ENCODE results near the gene ADAMTS12. TPM values are rescaled to one million over a fixed set of nuclear protein-coding genes. Genes with fewer than 3 reads are reported as not detected.

The ADAMTS12 gene
- total RNA-seq, 1 experiment from 2014 or later = not detected

GRCh38 chr5:33679791-33680190, 212.0 kb downstream of the ADAMTS12 start:
- H3K4me3 Mint-ChIP-seq (ENCODE audit: unreplicated experiment) = no peak overlapping the region
- intact Hi-C loops (cut with micrococcal nuclease; ENCODE audit: unreplicated experiment) = no loop called here
- BruUV-seq (replicated peaks) = no TSS peak
- ChIA-PET POLR2A (no interaction called here), CTCF (no interaction called here)
- H3K36me3 Mint-ChIP-seq (ENCODE audit: insufficient read depth, unreplicated experiment) = no peaks in the 10 kb centered on the region
- Histone ChIP-seq H3K4me1 (no peaks in the 10 kb centered on the region), H3K9me3 (no peaks in the 10 kb centered on the region), H3K27me3 (replicated peaks; ENCODE audit: control insufficient read depth, insufficient read depth, low read length) (no peaks in the 10 kb centered on the region), H3K4me3 (ENCODE audit: low read depth, low read length) (no peak overlapping the region), H3K36me3 (ENCODE audit: control insufficient read depth, insufficient read depth, low read length) (no peaks in the 10 kb centered on the region)
- H3K9me3 Mint-ChIP-seq (ENCODE audit: unreplicated experiment) = no peaks in the 10 kb centered on the region
- no peak overlapping the region for H3K27ac Mint-ChIP-seq (ENCODE audit: unreplicated experiment)
- TF ChIP-seq CTCF (IDR thresholded peaks at IDR 0.05; ENCODE audit: insufficient read depth in 1 of 2, low read depth in 1 of 2, low read length in 1 of 2, severe bottlenecking in 1 of 2, unreplicated experiment in 1 of 2) = no peak
- DNase-seq = no peak
- peaks cover 14% of the 10 kb centered on the region for H3K27me3 Mint-ChIP-seq (ENCODE audit: insufficient read depth, unreplicated experiment)
- H3K4me1 Mint-ChIP-seq (ENCODE audit: low read depth, unreplicated experiment) = no peaks in the 10 kb centered on the region

GRCh38 chr5:33675958-33676464, 215.8 kb downstream of the ADAMTS12 start:
- no peaks in the 10 kb centered on the region for H3K4me1 Mint-ChIP-seq (ENCODE audit: low read depth, unreplicated experiment)
- Histone ChIP-seq H3K4me3 (ENCODE audit: low read depth, low read length) (no peak overlapping the region), H3K9me3 (no peaks in the 10 kb centered on the region), H3K4me1 (no peaks in the 10 kb centered on the region), H3K27me3 (replicated peaks; ENCODE audit: control insufficient read depth, insufficient read depth, low read length) (no peaks in the 10 kb centered on the region), H3K36me3 (ENCODE audit: control insufficient read depth, insufficient read depth, low read length) (no peaks in the 10 kb centered on the region)
- CTCF ChIA-PET = no interaction called here
- POLR2A ChIA-PET = no interaction called here
- H3K36me3 Mint-ChIP-seq (ENCODE audit: insufficient read depth, unreplicated experiment) = no peaks in the 10 kb centered on the region
- BruUV-seq (replicated peaks) = no TSS peak
- H3K4me3 Mint-ChIP-seq (ENCODE audit: unreplicated experiment) = no peak overlapping the region
- no peaks in the 10 kb centered on the region for H3K9me3 Mint-ChIP-seq (ENCODE audit: unreplicated experiment)
- intact Hi-C loops (cut with micrococcal nuclease; ENCODE audit: unreplicated experiment) = no loop called here
- H3K27me3 Mint-ChIP-seq (ENCODE audit: insufficient read depth, unreplicated experiment) = peaks cover 5% of the 10 kb centered on the region
- H3K27ac Mint-ChIP-seq (ENCODE audit: unreplicated experiment) = no peak overlapping the region
- no peak for TF ChIP-seq CTCF (IDR thresholded peaks at IDR 0.05; ENCODE audit: insufficient read depth in 1 of 2, low read depth in 1 of 2, low read length in 1 of 2, severe bottlenecking in 1 of 2, unreplicated experiment in 1 of 2)
- DNase-seq = no peak

GRCh38 chr5:33671700-33672291, 220.0 kb downstream of the ADAMTS12 start:
- Histone ChIP-seq H3K9me3 (no peaks in the 10 kb centered on the region), H3K27me3 (replicated peaks; ENCODE audit: control insufficient read depth, insufficient read depth, low read length) (no peaks in the 10 kb centered on the region), H3K36me3 (ENCODE audit: control insufficient read depth, insufficient read depth, low read length) (no peaks in the 10 kb centered on the region), H3K4me3 (ENCODE audit: low read depth, low read length) (no peak overlapping the region), H3K4me1 (no peaks in the 10 kb centered on the region)
- no peaks in the 10 kb centered on the region for H3K36me3 Mint-ChIP-seq (ENCODE audit: insufficient read depth, unreplicated experiment)
- no peak for TF ChIP-seq CTCF (IDR thresholded peaks at IDR 0.05; ENCODE audit: insufficient read depth in 1 of 2, low read depth in 1 of 2, low read length in 1 of 2, severe bottlenecking in 1 of 2, unreplicated experiment in 1 of 2)
- no TSS peak for BruUV-seq (replicated peaks)
- ChIA-PET POLR2A (no interaction called here), CTCF (no interaction called here)
- intact Hi-C loops (cut with micrococcal nuclease; ENCODE audit: unreplicated experiment) = no loop called here
- DNase-seq = no peak
- no peak overlapping the region for H3K4me3 Mint-ChIP-seq (ENCODE audit: unreplicated experiment)
- H3K27me3 Mint-ChIP-seq (ENCODE audit: insufficient read depth, unreplicated experiment) = no peaks in the 10 kb centered on the region
- no peak overlapping the region for H3K27ac Mint-ChIP-seq (ENCODE audit: unreplicated experiment)
- no peaks in the 10 kb centered on the region for H3K4me1 Mint-ChIP-seq (ENCODE audit: low read depth, unreplicated experiment)
- no peaks in the 10 kb centered on the region for H3K9me3 Mint-ChIP-seq (ENCODE audit: unreplicated experiment)
